Neural progenitor cell (in vitro differentiated cells): ENCODE measurements around the gene ZFPL1. TPM values are rescaled to one million over a fixed set of nuclear protein-coding genes. Genes with fewer than 3 reads are reported as not detected.

Experiments used
- DNase-seq: peaks from one replicate; pipeline ENCODE4 v3.0.0-alpha.2; 2016; ENCODE audit warnings: low spot score
- H2AFZ ChIP-seq: fragments of 200-600 bp; sonication (generic); replicated peaks from 2 replicates; pipeline ENCODE4 v1.6.1; 2016; ENCODE audit warnings: antibody characterized with exemption
- H3F3A ChIP-seq: fragments of 200-600 bp; sonication (generic); 2 replicates; pipeline ENCODE4 v1.6.1; 2016; ENCODE audit warnings: antibody characterized with exemption, low read depth
- H3K27ac ChIP-seq: fragments of 200-600 bp; sonication (generic); 2 replicates; pipeline ENCODE4 v1.5.1; 2016; ENCODE audit warnings: mild to moderate bottlenecking
- H3K27me3 ChIP-seq: fragments of 200-600 bp; sonication (generic); 2 replicates; pipeline ENCODE4 v1.6.1; 2016; ENCODE audit warnings: mild to moderate bottlenecking, moderate library complexity
- H3K36me3 ChIP-seq: fragments of 200-600 bp; sonication (generic); 2 replicates; pipeline ENCODE4 v1.5.1; 2016
- H3K4me1 ChIP-seq: fragments of 200-600 bp; sonication (generic); 2 replicates; pipeline ENCODE4 v1.6.1; 2016; ENCODE audit warnings: mixed run types
- H3K4me2 ChIP-seq: fragments of 200-600 bp; sonication (generic); 2 replicates; pipeline ENCODE4 v1.6.1; 2016
- H3K4me3 ChIP-seq: fragments of 200-600 bp; sonication (generic); 2 replicates; pipeline ENCODE4 v1.5.1; 2016
- H3K79me2 ChIP-seq: fragments of 200-600 bp; sonication (generic); 2 replicates; pipeline ENCODE4 v1.6.1; 2016; ENCODE audit warnings: low read depth
- H3K9ac ChIP-seq: fragments of 200-600 bp; sonication (generic); 2 replicates; pipeline ENCODE4 v1.6.1; 2016
- H3K9me3 ChIP-seq: fragments of 200-600 bp; sonication (generic); 2 replicates; pipeline ENCODE4 v1.5.1; 2016; ENCODE audit warnings: low read depth
- H4K20me1 ChIP-seq: fragments of 200-600 bp; sonication (generic); 2 replicates; pipeline ENCODE4 v1.6.1; 2016; ENCODE audit warnings: low read depth
- H3K27ac Mint-ChIP-seq: 3 replicates; pipeline ENCODE4 v1.8.0; 2021; ENCODE audit warnings: mixed read lengths
- H3K27me3 Mint-ChIP-seq: 2 replicates; pipeline ENCODE4 v1.8.0; 2022; ENCODE audit warnings: low read depth, mild to moderate bottlenecking, inconsistent platforms, moderate library complexity, mixed read lengths; ENCODE audit not compliant: insufficient read depth
- H3K36me3 Mint-ChIP-seq: 3 replicates; pipeline ENCODE4 v1.8.0; 2021; ENCODE audit warnings: mixed read lengths
- H3K4me1 Mint-ChIP-seq: 3 replicates; pipeline ENCODE4 v1.8.0; 2021; ENCODE audit warnings: mixed read lengths
- H3K4me3 Mint-ChIP-seq: 3 replicates; pipeline ENCODE4 v1.8.0; 2021; ENCODE audit warnings: mild to moderate bottlenecking, moderate library complexity, mixed read lengths
- H3K9me3 Mint-ChIP-seq: 3 replicates; pipeline ENCODE4 v1.8.0; 2020; ENCODE audit warnings: mixed read lengths
- EZH2 ChIP-seq: fragments of 200-600 bp; sonication (generic); IDR thresholded peaks from 2 replicates; pipeline ENCODE4 v1.6.1; 2017; ENCODE audit warnings: antibody characterized with exemption, mild to moderate bottlenecking, moderate library complexity
- EZH2phosphoT487 ChIP-seq: fragments of 200-600 bp; sonication (generic); IDR thresholded peaks from 2 replicates; pipeline ENCODE4 v1.6.1; 2017; ENCODE audit warnings: antibody characterized with exemption
- total RNA-seq: library from RNA; depleted of rRNA; stranded (reverse); fragments of >200 nt; gene quantifications from 2 replicates; pipeline ENCODE4 v1.2.3, GENCODE V29; 2015; ENCODE audit warnings: low replicate concordance
- TF ChIP-seq, protein P1 (sequence below): fragments of 200-600 bp; sonication (generic); IDR thresholded peaks from 2 replicates; pipeline ENCODE4 v1.5.1; 2017; ENCODE audit warnings: antibody characterized with exemption, mild to moderate bottlenecking

The ZFPL1 gene
- total RNA-seq, 1 donor from 2014 or later, result 12.6 TPM

DNA sequence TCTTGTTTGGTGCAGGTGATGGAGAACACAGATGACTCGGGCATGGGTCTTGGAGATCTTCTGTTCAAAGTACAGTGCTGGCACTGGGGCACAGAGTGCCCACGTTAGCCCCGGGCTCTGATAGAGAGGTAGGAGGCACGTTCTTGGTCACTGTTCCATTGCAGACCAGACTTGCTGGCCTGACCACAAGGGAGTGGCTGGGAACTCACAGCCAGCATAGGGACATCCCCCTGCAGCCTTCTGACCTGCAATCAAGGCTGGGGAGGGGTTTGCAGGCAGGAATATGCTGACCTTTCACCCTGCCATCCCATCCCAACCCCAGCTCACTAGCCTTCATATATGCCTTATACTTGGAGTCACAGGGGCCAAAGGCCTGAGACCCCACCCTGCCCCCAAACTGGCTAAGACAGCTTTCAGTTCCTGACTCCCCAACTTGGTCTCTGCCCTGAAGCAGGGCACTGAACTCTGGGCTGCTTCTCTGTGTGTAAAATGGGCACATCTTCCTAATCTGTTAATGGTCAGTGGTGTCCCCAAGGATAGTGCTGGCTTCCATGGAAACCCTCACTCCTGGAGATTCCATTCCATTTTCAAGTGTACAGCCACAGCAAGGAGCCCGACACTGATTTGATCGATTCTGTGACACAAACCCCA lies 42.7 kb downstream of the ZFPL1 start:
- H3K4me1 ChIP-seq, result peaks cover 4% of the 10 kb centered on the region
- no peaks in the 10 kb centered on the region for H3K9me3 ChIP-seq
- H3K27me3 ChIP-seq, result no peaks in the 10 kb centered on the region
- H3K4me3 Mint-ChIP-seq, result peak overlapping the region; percentile 14
- no peak overlapping the region for H3K27ac ChIP-seq
- H3K36me3 Mint-ChIP-seq, result no peaks in the 10 kb centered on the region
- H3K4me3 ChIP-seq, result no peak overlapping the region
- no peaks in the 10 kb centered on the region for H4K20me1 ChIP-seq
- TF ChIP-seq EZH2phosphoT487, result no peak
- TF ChIP-seq EZH2, result no peak
- TF ChIP-seq, protein P1, sequence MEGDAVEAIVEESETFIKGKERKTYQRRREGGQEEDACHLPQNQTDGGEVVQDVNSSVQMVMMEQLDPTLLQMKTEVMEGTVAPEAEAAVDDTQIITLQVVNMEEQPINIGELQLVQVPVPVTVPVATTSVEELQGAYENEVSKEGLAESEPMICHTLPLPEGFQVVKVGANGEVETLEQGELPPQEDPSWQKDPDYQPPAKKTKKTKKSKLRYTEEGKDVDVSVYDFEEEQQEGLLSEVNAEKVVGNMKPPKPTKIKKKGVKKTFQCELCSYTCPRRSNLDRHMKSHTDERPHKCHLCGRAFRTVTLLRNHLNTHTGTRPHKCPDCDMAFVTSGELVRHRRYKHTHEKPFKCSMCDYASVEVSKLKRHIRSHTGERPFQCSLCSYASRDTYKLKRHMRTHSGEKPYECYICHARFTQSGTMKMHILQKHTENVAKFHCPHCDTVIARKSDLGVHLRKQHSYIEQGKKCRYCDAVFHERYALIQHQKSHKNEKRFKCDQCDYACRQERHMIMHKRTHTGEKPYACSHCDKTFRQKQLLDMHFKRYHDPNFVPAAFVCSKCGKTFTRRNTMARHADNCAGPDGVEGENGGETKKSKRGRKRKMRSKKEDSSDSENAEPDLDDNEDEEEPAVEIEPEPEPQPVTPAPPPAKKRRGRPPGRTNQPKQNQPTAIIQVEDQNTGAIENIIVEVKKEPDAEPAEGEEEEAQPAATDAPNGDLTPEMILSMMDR, result no peak
- H2AFZ ChIP-seq, result no peak overlapping the region
- no peak overlapping the region for H3K27ac Mint-ChIP-seq
- DNase-seq, result no peak
- peaks cover 30% of the 10 kb centered on the region for H3K79me2 ChIP-seq
- H3K9ac ChIP-seq, result no peak overlapping the region
- peaks cover 6% of the 10 kb centered on the region for H3K27me3 Mint-ChIP-seq
- no peak overlapping the region for H3K4me2 ChIP-seq
- H3K36me3 ChIP-seq, result no peaks in the 10 kb centered on the region
- peaks cover 11% of the 10 kb centered on the region for H3K4me1 Mint-ChIP-seq
- no peaks in the 10 kb centered on the region for H3K9me3 Mint-ChIP-seq
- peaks cover 20% of the 10 kb centered on the region for H3F3A ChIP-seq

DNA sequence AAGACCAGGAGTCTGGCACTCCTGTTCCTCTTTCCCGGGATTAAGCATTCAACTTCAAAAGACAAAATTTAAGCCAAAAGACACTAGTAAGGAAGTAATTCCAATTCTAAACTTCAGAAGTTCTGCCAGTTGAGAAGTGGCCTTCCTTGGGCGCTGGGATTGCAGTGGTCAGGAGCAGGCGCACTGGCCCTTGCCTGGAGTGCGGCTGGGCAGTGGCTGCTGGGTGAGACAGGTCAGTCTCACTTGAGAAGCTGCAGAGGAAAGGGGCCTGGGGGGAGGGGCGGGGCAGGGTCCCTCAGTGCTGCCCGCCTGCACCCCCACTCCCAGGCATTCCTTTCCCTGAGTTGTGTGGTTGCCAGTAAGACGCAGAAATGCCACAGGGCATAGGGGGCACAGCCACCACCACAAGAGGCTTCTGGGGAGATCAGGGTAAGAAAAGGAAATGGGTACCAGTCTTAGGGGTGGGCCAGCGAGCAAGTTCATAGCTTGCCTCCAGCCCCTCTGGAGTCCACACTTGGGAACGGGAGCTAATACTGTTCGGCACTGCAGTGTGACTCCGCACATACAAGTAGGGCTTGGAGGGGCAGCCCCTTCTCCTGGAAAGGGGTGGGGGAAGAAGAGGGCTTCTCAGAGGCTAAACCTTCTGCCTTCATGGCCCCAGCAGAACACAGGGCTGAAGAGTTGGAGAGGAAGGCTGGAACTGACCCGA lies 43.6 kb downstream of the ZFPL1 start:
- peaks cover 16% of the 10 kb centered on the region for H3F3A ChIP-seq
- no peaks in the 10 kb centered on the region for H3K27me3 ChIP-seq
- Mint-ChIP-seq H3K4me1 (peaks cover 9% of the 10 kb centered on the region), H3K36me3 (no peaks in the 10 kb centered on the region), H3K4me3 (no peak overlapping the region), H3K27me3 (peaks cover 4% of the 10 kb centered on the region), H3K27ac (no peak overlapping the region), H3K9me3 (no peaks in the 10 kb centered on the region)
- TF ChIP-seq, protein P1, result no peak
- TF ChIP-seq EZH2 (no peak), EZH2phosphoT487 (no peak)
- DNase-seq, result no peak
- peaks cover 4% of the 10 kb centered on the region for H3K4me1 ChIP-seq
- H3K27ac ChIP-seq, result no peak overlapping the region
- H3K79me2 ChIP-seq, result peaks cover 29% of the 10 kb centered on the region
- no peak overlapping the region for H3K9ac ChIP-seq
- no peaks in the 10 kb centered on the region for H3K36me3 ChIP-seq
- no peak overlapping the region for H3K4me3 ChIP-seq
- no peaks in the 10 kb centered on the region for H4K20me1 ChIP-seq
- no peak overlapping the region for H3K4me2 ChIP-seq
- H3K9me3 ChIP-seq, result no peaks in the 10 kb centered on the region
- H2AFZ ChIP-seq, result no peak overlapping the region

DNA sequence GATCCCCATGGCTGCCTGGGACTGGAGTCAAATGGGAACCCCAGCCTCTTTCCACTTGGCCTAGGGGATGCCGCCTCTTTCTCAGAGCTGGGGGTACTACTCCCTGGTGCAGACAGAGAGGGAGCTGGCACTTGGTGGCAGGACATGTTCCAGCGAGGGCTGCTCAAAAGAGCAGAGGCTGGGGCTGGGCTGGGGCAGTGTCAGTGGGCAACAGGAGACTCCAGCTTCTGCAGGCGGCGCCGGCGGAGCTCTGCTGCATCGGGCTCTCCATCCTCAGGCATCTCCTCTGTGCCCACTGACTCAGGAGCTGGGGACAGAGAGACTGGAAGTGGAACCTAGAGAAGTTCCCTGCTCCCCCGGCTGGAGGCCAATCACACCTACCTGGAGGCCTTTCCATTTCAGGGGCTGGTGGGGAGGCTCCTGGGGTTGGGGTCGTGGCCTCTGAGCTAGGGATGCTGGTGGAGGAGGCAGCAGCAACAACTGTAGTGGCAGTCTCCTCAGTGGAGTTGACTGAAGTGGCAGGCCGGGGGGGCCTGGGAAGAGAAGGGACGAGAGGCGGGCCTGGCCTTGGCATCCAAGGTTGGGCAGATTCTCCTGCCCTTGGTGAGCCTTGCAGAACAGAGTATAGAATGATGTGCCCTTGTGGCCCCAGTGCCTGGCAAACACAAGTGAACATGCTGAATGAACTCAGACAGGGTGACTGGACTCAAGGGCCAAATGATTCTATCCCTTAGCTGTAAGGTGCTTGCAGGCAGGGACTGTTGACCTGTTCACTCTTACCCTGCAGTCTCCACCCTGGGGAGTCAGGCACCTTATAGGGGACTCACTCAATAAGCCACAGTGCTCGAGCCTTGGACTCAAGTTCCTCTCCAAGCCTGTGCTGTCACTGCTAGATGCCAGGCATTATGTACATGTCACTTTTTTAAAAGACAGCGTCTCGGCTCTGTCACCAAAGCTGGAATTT lies 44.4 kb downstream of the ZFPL1 start:
- no peaks in the 10 kb centered on the region for H3K9me3 Mint-ChIP-seq
- H3K27me3 ChIP-seq, result no peaks in the 10 kb centered on the region
- H3K27ac Mint-ChIP-seq, result no peak overlapping the region
- H3K9ac ChIP-seq, result no peak overlapping the region
- H3K4me1 Mint-ChIP-seq, result peaks cover 13% of the 10 kb centered on the region
- H3K36me3 Mint-ChIP-seq, result no peaks in the 10 kb centered on the region
- H3K36me3 ChIP-seq, result no peaks in the 10 kb centered on the region
- H3K4me3 Mint-ChIP-seq, result no peak overlapping the region
- no peak overlapping the region for H3K4me3 ChIP-seq
- no peak overlapping the region for H3K27ac ChIP-seq
- H3K4me2 ChIP-seq, result no peak overlapping the region
- H2AFZ ChIP-seq, result no peak overlapping the region
- peaks cover 10% of the 10 kb centered on the region for H3F3A ChIP-seq
- peaks cover 3% of the 10 kb centered on the region for H3K4me1 ChIP-seq
- peaks cover 6% of the 10 kb centered on the region for H3K27me3 Mint-ChIP-seq
- H3K79me2 ChIP-seq, result peaks cover 29% of the 10 kb centered on the region
- TF ChIP-seq, protein P1, result no peak
- TF ChIP-seq EZH2, result no peak
- no peak for TF ChIP-seq EZH2phosphoT487
- H4K20me1 ChIP-seq, result peaks cover 6% of the 10 kb centered on the region
- H3K9me3 ChIP-seq, result no peaks in the 10 kb centered on the region
- DNase-seq, result no peak
